ENCODE results near the gene BRPF3.

The BRPF3 gene

GRCh38 chr6:36170704-36171103, 25.8 kb upstream of the BRPF3 start:
- CTCF ChIA-PET: interaction anchor here (0.6 to 1.6 kb wide), 6 partner anchors 15 to 435 kb away, joined by 3 to 7 read pairs (median 4); no protein-coding TSS in a partner anchor

GRCh38 chr6:36171573-36171972, 25.0 kb upstream of the BRPF3 start:
- Histone ChIP-seq H3K27ac (ENCODE audit: extremely low read depth, low read depth, low read length) (no peak overlapping the region), H3K36me3 (ENCODE audit: control insufficient read depth in 2 of 2, insufficient read depth in 1 of 2, low read length in 2 of 2) (no peaks in the 10 kb centered on the region), H3K9me3 (ENCODE audit: control insufficient read depth, insufficient read depth, low read depth, low read length) (no peaks in the 10 kb centered on the region; the same call in 1 of the 2 replicates), H3K4me1 (ENCODE audit: control insufficient read depth, insufficient read depth, low read length) (no peaks in the 10 kb centered on the region), H3K4me3 (ENCODE audit: low read depth, low read length) (no peak overlapping the region)
- ChIA-PET CTCF (interaction anchor here (0.6 to 1.0 kb wide), 5 partner anchors 16 to 435 kb away, joined by 3 to 6 read pairs (median 4); no protein-coding TSS in a partner anchor), POLR2A (no interaction called here)
- TF ChIP-seq ZNF600 (tag by site-specific recombination; IDR thresholded peaks at IDR 0.05): no peak
- no peak for TF ChIP-seq RBAK (tag by site-specific recombination; IDR thresholded peaks at IDR 0.05)
- TF ChIP-seq ZFHX2 (tag by site-specific recombination; conservative IDR thresholded peaks at IDR 0.05): no peak
- TF ChIP-seq ZFP69B (tag by site-specific recombination; IDR thresholded peaks at IDR 0.05): no peak
- no peak for TF ChIP-seq ZNF513 (tag by site-specific recombination; IDR thresholded peaks at IDR 0.05)
- TF ChIP-seq ZNF433 (tag by site-specific recombination; IDR thresholded peaks at IDR 0.05; ENCODE audit: low read depth): no peak
- no peak for TF ChIP-seq ZNF555 (tag by site-specific recombination; conservative IDR thresholded peaks at IDR 0.05)
- TF ChIP-seq ZFP37 (tag by site-specific recombination; IDR thresholded peaks at IDR 0.05): no peak
- TF ChIP-seq ZNF341 (tag by site-specific recombination; IDR thresholded peaks at IDR 0.05; ENCODE audit: low read depth): no peak

More at GRCh38 chr6:36170704-36171103, 25.8 kb upstream of the BRPF3 start:
- TF ChIP-seq ZNF146 (tag by site-specific recombination; IDR thresholded peaks at IDR 0.05) (peak; percentile 81; the same call in 1 of the 2 replicates), ZNF610 (tag by site-specific recombination; IDR thresholded peaks at IDR 0.05; ENCODE audit: borderline replicate concordance) (no peak), ZNF140 (tag by site-specific recombination; IDR thresholded peaks at IDR 0.05) (no peak), HIC1 (tag by site-specific recombination; IDR thresholded peaks at IDR 0.05) (no peak), ZNF362 (tag by site-specific recombination; IDR thresholded peaks at IDR 0.05) (no peak)
- POLR2A ChIA-PET: no interaction called here
- Histone ChIP-seq H3K9me3 (ENCODE audit: control insufficient read depth, insufficient read depth, low read depth, low read length) (no peaks in the 10 kb centered on the region; the same call in 1 of the 2 replicates), H3K4me1 (ENCODE audit: control insufficient read depth, insufficient read depth, low read length) (no peaks in the 10 kb centered on the region), H3K36me3 (ENCODE audit: control insufficient read depth in 2 of 2, insufficient read depth in 1 of 2, low read length in 2 of 2) (no peaks in the 10 kb centered on the region), H3K27ac (ENCODE audit: extremely low read depth, low read depth, low read length) (no peak overlapping the region), H3K4me3 (ENCODE audit: low read depth, low read length) (no peak overlapping the region)

- H3K4me3 ChIP-seq (ENCODE audit: low read depth, low read length): no peak overlapping the region
- POLR2A ChIA-PET: no interaction called here
- H3K36me3 ChIP-seq (ENCODE audit: control insufficient read depth in 2 of 2, insufficient read depth in 1 of 2, low read length in 2 of 2): no peaks in the 10 kb centered on the region
- H3K4me1 ChIP-seq (ENCODE audit: control insufficient read depth, insufficient read depth, low read length): no peaks in the 10 kb centered on the region
- CTCF ChIA-PET: no interaction called here
- H3K27ac ChIP-seq (ENCODE audit: extremely low read depth, low read depth, low read length): no peak overlapping the region
- H3K9me3 ChIP-seq (ENCODE audit: control insufficient read depth, insufficient read depth, low read depth, low read length): no peaks in the 10 kb centered on the region
- no peak for TF ChIP-seq ZNF335 (tag by site-specific recombination; conservative IDR thresholded peaks at IDR 0.05)
- no peak for TF ChIP-seq ZNF221 (tag by site-specific recombination; IDR thresholded peaks at IDR 0.05; ENCODE audit: borderline replicate concordance)
- TF ChIP-seq ZNF571 (tag by site-specific recombination; IDR thresholded peaks at IDR 0.05): no peak
- no peak for TF ChIP-seq ZNF280D (tag by site-specific recombination; IDR thresholded peaks at IDR 0.05)
- no peak for TF ChIP-seq INSM2 (tag by site-specific recombination; IDR thresholded peaks at IDR 0.05)
- no peak for TF ChIP-seq HIC1 (tag by site-specific recombination; IDR thresholded peaks at IDR 0.05)
Observed at GRCh38 chr6:36177166-36177565, 19.4 kb upstream of the BRPF3 start.

All from HEK293 (cell line).